Epidermal melanocyte (primary cell): ENCODE measurements around the gene LRRC59.
A peak's percentile ranks its signal among the peaks of the same experiment; 100 is the strongest.
"Not testable (repeated sequence)": the region's sequence is repeated elsewhere in the genome, so short reads cannot be mapped to it uniquely, and the experiment has no call there.

Experiments
- DNase-seq: peaks from one replicate; pipeline ENCODE4 v3.0.0; 2011; ENCODE audit warnings: low spot score; ENCODE audit not compliant: insufficient read length

The LRRC59 gene

DNA sequence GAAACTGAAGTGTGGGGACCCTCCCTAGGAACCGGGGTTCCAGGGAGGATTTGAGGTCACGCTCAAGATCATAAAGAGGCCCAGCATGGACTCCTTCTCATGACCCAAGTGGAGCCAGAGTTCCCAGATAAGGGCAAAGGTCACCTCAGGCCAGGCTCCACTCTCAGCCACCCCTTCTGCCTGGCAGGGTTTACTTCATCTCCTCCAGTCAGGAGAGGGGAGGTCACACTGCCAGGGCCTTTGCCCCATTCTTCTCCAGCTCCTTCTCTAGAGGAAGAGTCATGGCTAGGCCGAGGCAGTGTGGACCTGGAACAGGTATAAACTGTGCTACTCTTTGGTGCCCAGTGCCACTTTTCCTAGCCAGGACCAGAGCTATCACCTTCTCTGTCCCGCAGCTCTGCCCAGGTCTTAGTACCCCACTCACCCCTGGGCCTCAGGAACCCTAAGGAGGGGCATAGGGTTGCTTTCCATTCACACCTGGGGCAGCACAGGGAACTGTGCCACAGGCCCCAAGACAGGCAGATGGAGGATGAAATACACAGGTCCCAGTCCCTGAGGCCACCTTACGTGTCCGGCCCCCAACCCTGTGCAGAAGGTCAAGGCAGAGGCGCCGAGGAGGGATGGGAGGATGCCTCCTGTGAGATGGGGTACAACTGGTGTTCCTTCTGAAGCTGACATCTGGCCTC is 27.8 kb upstream of the LRRC59 start:
- DNase-seq: no peak

- no peak for DNase-seq
Observed at GRCh38 chr17:50424246-50424995, 27.1 kb upstream of the LRRC59 start.

GRCh38 chr17:50423553-50424159 is 26.3 kb upstream of the LRRC59 start:
- no peak for DNase-seq

DNA sequence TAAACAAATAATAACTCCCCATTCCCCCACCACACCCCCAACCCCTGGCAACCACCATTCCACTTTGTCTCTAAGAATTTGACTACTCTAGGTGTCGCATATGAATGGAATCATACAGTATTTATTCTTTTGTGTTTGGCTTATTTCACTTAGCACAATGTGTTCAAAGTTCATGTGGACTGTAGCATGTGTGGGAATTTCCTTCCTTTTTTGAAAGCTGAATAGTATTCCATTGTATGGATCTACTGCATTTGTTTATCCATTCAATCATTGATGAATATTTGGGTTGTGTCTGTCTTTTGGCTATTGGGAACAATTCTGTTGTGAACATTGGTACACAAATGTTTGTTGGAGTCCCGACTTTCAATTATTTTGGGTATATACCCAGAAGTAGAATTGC is 25.4 kb upstream of the LRRC59 start:
- DNase-seq: no peak

- DNase-seq: peak; percentile 15
Observed at GRCh38 chr17:50421308-50422051, 24.2 kb upstream of the LRRC59 start.

- no peak for DNase-seq
Observed at GRCh38 chr17:50420419-50421112, 23.2 kb upstream of the LRRC59 start.

GRCh38 chr17:50419577-50419976 is 22.3 kb upstream of the LRRC59 start:
- DNase-seq: not testable (repeated sequence)

DNA sequence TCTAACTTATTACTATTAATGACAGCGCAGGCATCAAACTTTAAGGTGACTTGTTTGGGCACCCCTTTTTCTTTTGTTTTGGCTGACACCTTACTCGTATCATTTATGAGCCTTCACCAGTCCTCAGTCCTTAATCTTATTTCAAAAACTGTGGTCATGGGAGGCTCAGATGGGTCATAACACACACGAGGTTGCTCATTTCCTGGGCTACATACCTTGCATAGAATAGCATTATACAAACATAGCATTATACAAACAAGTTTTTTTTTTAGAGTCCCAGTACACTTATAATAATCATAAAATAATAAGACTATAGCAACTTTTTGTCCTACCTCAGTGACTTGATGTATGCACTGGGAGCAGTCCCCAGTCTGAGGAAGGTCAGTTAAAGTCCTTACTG is 17.5 kb upstream of the LRRC59 start:
- DNase-seq: no peak

- DNase-seq: no peak
Observed at GRCh38 chr17:50412188-50412732, 14.9 kb upstream of the LRRC59 start.

DNA sequence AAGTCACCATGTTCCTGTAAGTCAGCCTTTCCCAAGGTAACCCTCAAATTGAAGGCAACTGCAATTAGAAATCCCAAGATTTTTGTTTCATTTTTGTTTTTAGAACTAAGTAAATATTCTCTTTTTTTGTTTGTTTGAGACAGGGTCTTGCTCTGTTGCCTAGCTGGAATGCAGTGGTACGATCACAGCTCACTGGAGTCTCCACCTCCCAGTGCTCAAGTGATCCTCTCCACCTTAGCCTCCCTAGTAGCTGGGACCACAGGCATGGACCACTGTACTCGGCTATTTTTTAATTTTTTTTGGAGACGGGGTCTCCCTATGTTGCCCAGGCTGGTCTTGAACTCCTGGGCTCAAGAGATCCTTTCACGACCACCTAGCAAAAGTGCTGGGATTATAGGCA is 10.6 kb upstream of the LRRC59 start:
- DNase-seq: no peak

GRCh38 chr17:50406578-50406977 is 9.3 kb upstream of the LRRC59 start:
- DNase-seq: no peak

- DNase-seq: not testable (repeated sequence)
Observed at GRCh38 chr17:50405351-50405750, 8.0 kb upstream of the LRRC59 start.

GRCh38 chr17:50399591-50399990 is 2.3 kb upstream of the LRRC59 start:
- not testable (repeated sequence) for DNase-seq

DNA sequence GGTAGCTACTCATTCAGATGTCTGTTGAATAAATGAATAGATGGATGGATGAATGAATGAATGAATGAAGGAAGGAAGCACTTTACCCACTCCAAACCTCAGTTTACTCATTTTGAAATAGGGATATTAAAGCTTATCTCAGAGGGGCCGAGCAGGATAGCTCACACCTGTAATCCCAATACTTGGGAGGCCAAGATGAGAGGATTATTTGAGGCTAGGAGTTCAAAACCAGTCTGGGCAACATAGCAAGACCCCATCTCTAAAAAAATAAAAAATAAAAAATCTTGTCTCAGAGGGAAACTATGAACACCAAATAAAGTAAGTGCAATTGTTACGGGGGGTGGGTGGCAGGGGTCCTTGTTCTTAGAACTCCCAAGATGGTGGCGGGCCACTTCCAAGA is 1.3 kb upstream of the LRRC59 start:
- not testable (repeated sequence) for DNase-seq

- DNase-seq: no peak
Observed at GRCh38 chr17:50397919-50398285, 579 bp upstream of the LRRC59 start.

DNA sequence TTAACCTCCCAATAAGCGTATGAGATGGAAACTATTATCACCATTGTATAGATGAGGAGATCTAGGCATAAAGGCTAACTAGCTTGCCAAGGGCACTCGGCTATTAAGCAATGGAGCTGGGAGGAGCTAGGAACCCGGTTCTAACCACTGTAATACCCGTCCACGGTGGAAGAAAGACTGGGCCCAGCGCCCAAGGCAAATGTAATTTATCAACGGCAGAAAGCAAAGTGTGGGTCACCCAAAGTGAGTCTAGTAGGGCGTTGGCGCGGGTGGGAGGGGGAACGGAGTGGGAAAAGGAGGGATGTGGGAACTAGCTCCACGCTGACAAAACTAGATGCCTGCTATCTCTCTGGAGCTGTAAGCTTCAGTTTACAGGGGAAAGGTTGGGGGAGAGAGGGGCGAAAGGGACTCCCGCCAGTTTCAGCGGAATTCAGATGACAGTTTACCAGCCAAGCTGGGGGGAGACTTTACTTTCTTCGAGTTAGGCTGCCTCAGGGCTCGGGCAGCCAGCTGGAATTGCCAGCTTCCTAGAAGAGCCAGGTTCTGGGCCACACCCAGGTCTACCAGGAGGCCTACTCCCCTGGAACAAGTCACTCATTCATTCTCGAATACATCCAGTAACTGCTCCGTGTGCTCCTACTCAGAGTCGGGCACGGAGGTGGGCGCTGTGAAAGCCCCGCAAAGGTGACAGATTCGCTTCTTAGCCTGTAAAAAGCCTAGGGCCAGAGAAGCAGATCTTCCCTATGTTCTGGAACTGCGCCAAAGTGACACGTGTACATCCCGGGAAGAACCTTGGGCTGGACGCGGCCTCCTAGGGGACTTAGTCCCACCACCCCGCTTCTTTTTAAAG is 837 bp downstream of the LRRC59 start:
- DNase-seq: no peak

DNA sequence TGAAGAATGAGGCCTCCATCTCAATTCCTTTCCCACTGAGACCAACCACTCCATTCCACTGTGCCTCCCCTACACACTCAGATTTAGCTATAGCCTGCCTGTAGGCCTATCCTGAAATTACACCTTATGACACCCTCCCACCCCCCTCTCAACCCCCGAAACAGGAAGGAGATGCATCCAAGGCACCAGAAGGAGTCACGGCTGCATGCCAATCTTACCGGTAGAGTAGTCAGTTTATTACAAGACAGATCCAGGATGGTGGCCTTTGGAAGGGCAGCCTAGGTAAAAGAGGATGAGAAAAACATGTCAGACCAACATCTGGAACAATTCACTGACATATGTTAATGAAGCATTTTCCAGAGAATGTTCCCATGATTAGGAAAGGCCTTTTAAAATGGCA is 2.6 kb downstream of the LRRC59 start:
- DNase-seq: no peak

DNA sequence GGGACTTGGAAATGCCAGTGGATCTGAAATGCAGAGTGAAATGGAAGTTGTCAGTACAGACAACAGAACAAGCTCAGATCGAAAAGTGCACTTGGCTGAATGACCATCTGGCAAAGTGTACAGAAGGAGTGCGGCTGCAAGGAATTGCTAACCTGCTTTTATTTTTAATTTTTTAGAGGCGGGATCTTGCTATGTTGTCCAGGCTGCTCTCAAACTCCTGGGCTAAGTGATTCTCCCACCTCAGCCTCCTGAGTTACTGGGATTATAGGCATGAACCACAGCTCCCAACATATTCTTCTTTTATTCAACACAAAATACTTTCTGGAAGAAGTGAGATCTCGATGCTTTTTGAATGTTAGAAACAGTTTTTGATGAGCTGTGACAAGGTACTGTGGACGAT is 3.6 kb downstream of the LRRC59 start:
- DNase-seq: no peak

GRCh38 chr17:50392621-50393020 is 4.7 kb downstream of the LRRC59 start:
- no peak for DNase-seq

GRCh38 chr17:50389534-50389933 is 7.8 kb downstream of the LRRC59 start:
- DNase-seq: no peak
